OCI-M1 (cell line): ENCODE results near the gene MBNL1.
"Not testable (repeated sequence)": the region's sequence is repeated elsewhere in the genome, so short reads cannot be mapped to it uniquely, and the experiment has no call there.

Experiments
- DNase-seq: peaks from one replicate; lab custom pipeline; 2025; lab: John Stamatoyannopoulos, UW

Gene MBNL1

GRCh38 chr3:152379415-152380042 is 110.8 kb downstream of the MBNL1 start:
- DNase-seq = no peak

- peak; percentile 34 for DNase-seq
Measured at GRCh38 chr3:152380043-152380442, 111.3 kb downstream of the MBNL1 start.

- peak; percentile 57 for DNase-seq
Measured at GRCh38 chr3:152381881-152382295, 113.2 kb downstream of the MBNL1 start.

- DNase-seq = peak; percentile 70
Measured at GRCh38 chr3:152382312-152383135, 113.8 kb downstream of the MBNL1 start.

- no peak for DNase-seq
Measured at GRCh38 chr3:152383136-152383606, 114.4 kb downstream of the MBNL1 start.

- no peak for DNase-seq
Measured at GRCh38 chr3:152384412-152384811, 115.7 kb downstream of the MBNL1 start.

- DNase-seq = no peak
Measured at GRCh38 chr3:152385761-152386160, 117.0 kb downstream of the MBNL1 start.

GRCh38 chr3:152386208-152386607 is 117.5 kb downstream of the MBNL1 start:
- no peak for DNase-seq

GRCh38 chr3:152388631-152389030 is 119.9 kb downstream of the MBNL1 start:
- no peak for DNase-seq

- no peak for DNase-seq
Measured at GRCh38 chr3:152389316-152389934, 120.7 kb downstream of the MBNL1 start.

- DNase-seq = no peak
Measured at GRCh38 chr3:152390647-152391046, 121.9 kb downstream of the MBNL1 start.

- no peak for DNase-seq
Measured at GRCh38 chr3:152391671-152392070, 122.9 kb downstream of the MBNL1 start.

GRCh38 chr3:152392272-152392880 is 123.6 kb downstream of the MBNL1 start:
- no peak for DNase-seq

- DNase-seq = no peak
Measured at GRCh38 chr3:152394246-152394645, 125.5 kb downstream of the MBNL1 start.

- DNase-seq = no peak
Measured at GRCh38 chr3:152395764-152396163, 127.0 kb downstream of the MBNL1 start.

GRCh38 chr3:152396867-152397266 is 128.1 kb downstream of the MBNL1 start:
- DNase-seq = no peak

GRCh38 chr3:152397348-152397747 is 128.6 kb downstream of the MBNL1 start:
- not testable (repeated sequence) for DNase-seq

- DNase-seq = no peak
Measured at GRCh38 chr3:152398495-152398894, 129.8 kb downstream of the MBNL1 start.

GRCh38 chr3:152399374-152399773 is 130.6 kb downstream of the MBNL1 start:
- peak; percentile 26 for DNase-seq

- DNase-seq = no peak
Measured at GRCh38 chr3:152400887-152401286, 132.2 kb downstream of the MBNL1 start.

- no peak for DNase-seq
Measured at GRCh38 chr3:152402695-152403451, 134.1 kb downstream of the MBNL1 start.

GRCh38 chr3:152403632-152404066 is 134.9 kb downstream of the MBNL1 start:
- DNase-seq = no peak
